Neuron (in vitro differentiated cells): ENCODE results near the gene FBH1.

Experiments used
- H2AFZ ChIP-seq: one replicate; pipeline ENCODE4 v1.6.1; 2013; ENCODE audit warnings: low read depth, mild to moderate bottlenecking, inconsistent platforms, low read length, moderate library complexity
- H3K27me3 ChIP-seq: one replicate; pipeline ENCODE4 v1.6.1; 2013; ENCODE audit warnings: low read length; ENCODE audit not compliant: insufficient read depth
- H3K36me3 ChIP-seq: one replicate; pipeline ENCODE4 v1.6.1; 2013; ENCODE audit warnings: low read length; ENCODE audit not compliant: insufficient read depth
- H3K4me1 ChIP-seq: one replicate; pipeline ENCODE4 v1.6.1; 2013; ENCODE audit warnings: low read length; ENCODE audit not compliant: insufficient read depth
- H3K4me3 ChIP-seq: 2 replicates; pipeline ENCODE4 v1.5.1; 2013; ENCODE audit warnings: mild to moderate bottlenecking, low read length, moderate library complexity
- H3K9me3 ChIP-seq: one replicate; pipeline ENCODE4 v1.6.1; 2013; ENCODE audit warnings: low read length

The FBH1 gene

GRCh38 chr10:5963071-5963470, 73.0 kb downstream of the FBH1 start:
- no peak overlapping the region for H3K4me3 ChIP-seq
- H3K4me1 ChIP-seq, result no peaks in the 10 kb centered on the region
- H3K27me3 ChIP-seq, result peaks cover 19% of the 10 kb centered on the region
- H2AFZ ChIP-seq, result no peak overlapping the region
- no peaks in the 10 kb centered on the region for H3K9me3 ChIP-seq
- no peaks in the 10 kb centered on the region for H3K36me3 ChIP-seq

- Histone ChIP-seq H3K4me1 (no peaks in the 10 kb centered on the region), H3K36me3 (no peaks in the 10 kb centered on the region), H2AFZ (no peak overlapping the region), H3K27me3 (peaks cover 19% of the 10 kb centered on the region), H3K9me3 (no peaks in the 10 kb centered on the region), H3K4me3 (no peak overlapping the region)
Observed at GRCh38 chr10:5963591-5963990, 73.5 kb downstream of the FBH1 start.

- Histone ChIP-seq H3K4me3 (no peak overlapping the region), H3K4me1 (no peaks in the 10 kb centered on the region), H3K27me3 (peaks cover 19% of the 10 kb centered on the region), H3K9me3 (no peaks in the 10 kb centered on the region), H2AFZ (no peak overlapping the region), H3K36me3 (no peaks in the 10 kb centered on the region)
Observed at GRCh38 chr10:5964736-5965135, 74.7 kb downstream of the FBH1 start.

- Histone ChIP-seq H3K9me3 (no peaks in the 10 kb centered on the region), H3K27me3 (peaks cover 19% of the 10 kb centered on the region), H3K4me1 (no peaks in the 10 kb centered on the region), H3K4me3 (no peak overlapping the region), H3K36me3 (no peaks in the 10 kb centered on the region), H2AFZ (no peak overlapping the region)
Observed at GRCh38 chr10:5965266-5965665, 75.2 kb downstream of the FBH1 start.

DNA sequence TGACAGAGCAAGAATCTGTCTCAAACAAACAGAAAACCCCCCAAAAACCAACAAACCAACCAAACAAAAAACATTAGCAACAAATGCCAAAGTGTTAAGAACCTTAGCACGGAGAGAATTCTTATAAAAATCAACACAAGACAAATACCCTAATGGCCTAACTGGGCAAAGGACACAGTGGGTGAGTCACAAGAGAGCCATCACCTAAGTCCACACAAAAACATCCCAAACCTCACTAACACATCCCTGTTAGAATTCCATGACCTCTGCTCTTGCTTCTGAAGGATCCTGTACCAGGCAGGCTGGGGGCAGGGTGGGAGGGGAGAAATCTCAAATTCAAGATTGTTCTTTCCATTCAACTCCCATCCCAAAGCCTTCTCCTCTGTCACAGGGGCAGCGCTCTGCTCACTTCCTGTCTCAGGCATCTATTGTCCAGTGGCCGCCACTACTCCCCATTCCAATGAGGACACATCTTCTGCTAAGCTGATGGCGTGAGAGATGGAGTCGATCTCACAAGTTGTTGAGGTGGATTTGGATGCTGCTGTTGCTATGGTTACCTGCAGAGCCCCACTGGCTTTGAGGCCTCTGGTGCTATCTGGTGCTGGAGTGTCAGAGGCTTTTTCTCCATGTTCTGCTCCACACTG, 78.1 kb downstream of the FBH1 start:
- H3K27me3 ChIP-seq, result peaks cover 13% of the 10 kb centered on the region
- H3K4me3 ChIP-seq, result no peak overlapping the region
- no peaks in the 10 kb centered on the region for H3K9me3 ChIP-seq

DNA sequence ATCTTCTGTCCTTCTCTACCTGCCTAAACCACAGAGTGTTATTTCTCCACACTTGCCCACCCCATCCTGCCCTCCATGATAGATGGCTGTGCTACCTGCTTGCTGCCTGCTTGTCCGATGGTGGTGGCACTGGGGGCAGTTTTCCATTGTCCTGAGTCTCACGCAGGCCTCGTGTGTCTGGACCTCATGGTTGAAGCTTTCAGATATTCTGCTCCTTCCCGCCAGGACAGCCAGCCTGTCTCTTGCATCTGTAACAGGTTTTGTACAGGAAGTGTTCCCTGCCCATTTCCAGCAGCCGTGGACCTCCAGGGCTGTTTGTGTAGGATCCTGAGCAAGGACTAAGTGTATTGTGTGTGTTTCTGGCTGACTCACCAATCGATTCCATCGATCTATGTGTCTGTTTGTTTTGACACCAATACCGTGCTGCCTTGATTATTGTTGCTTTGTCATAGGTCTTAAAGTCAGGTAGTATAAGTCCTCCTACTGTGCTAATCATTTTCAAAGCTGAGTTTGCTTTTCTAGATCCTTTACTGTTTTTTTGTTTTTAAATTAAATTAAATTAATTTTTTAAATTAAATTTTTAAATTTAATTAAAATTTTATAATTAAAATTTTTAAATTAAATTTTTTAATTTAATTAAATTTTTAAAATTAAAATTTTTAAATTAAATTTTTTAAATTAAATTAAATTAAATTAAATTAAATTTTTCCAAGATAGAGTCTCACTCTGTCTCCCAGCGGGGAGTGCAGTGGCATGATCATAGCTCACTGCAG, 78.8 kb downstream of the FBH1 start:
- Histone ChIP-seq H2AFZ (no peak overlapping the region), H3K4me1 (no peaks in the 10 kb centered on the region), H3K4me3 (no peak overlapping the region), H3K36me3 (no peaks in the 10 kb centered on the region), H3K27me3 (peaks cover 12% of the 10 kb centered on the region), H3K9me3 (no peaks in the 10 kb centered on the region)

More for the DNA sequence above, 78.1 kb downstream of the FBH1 start:
- Histone ChIP-seq H3K36me3 (no peaks in the 10 kb centered on the region), H3K4me1 (no peaks in the 10 kb centered on the region), H2AFZ (no peak overlapping the region)

DNA sequence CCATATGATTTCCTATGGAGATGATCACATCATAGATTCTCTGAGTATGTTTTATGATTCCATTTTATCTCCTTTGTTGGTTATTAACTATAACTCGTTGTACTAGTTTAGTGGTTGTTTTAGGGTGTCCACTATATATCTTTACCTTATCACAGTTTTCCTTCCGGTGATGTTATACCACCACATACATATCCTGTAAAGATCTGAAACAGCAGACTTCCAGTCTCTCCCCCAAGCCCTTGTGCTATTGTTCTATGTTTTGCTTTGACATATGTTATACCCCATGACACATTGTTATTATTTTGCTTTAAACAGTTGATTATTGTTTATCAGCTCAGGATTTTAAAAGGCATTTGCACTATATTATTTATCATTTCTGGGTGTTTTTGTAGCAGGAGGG, 80.0 kb downstream of the FBH1 start:
- H2AFZ ChIP-seq, result no peak overlapping the region
- no peak overlapping the region for H3K4me3 ChIP-seq
- no peaks in the 10 kb centered on the region for H3K9me3 ChIP-seq
- no peaks in the 10 kb centered on the region for H3K36me3 ChIP-seq
- no peaks in the 10 kb centered on the region for H3K4me1 ChIP-seq
- H3K27me3 ChIP-seq, result peaks cover 13% of the 10 kb centered on the region

DNA sequence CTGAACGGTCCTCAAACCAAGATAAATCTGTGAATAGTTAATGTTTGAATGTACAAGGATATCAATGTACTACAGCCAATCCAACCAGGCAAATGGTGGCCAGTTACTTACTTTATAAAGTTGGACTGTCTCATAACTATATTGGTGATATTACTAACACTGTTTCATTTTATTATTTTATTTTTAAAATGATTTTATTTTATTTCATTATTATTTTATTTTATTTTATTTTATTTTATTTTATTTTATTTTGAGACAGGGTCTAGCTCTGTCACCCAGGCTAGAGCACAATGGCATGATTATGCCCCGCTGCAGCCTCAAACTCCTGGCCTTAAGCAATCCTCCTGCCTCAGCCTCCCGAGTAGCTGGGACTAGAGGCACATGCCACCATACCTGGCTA, 80.5 kb downstream of the FBH1 start:
- Histone ChIP-seq H3K4me1 (no peaks in the 10 kb centered on the region), H3K4me3 (no peak overlapping the region), H3K9me3 (no peaks in the 10 kb centered on the region), H3K27me3 (peaks cover 18% of the 10 kb centered on the region), H2AFZ (no peak overlapping the region), H3K36me3 (no peaks in the 10 kb centered on the region)

- peaks cover 26% of the 10 kb centered on the region for H3K27me3 ChIP-seq
Observed at GRCh38 chr10:5971315-5971832, 81.3 kb downstream of the FBH1 start.

DNA sequence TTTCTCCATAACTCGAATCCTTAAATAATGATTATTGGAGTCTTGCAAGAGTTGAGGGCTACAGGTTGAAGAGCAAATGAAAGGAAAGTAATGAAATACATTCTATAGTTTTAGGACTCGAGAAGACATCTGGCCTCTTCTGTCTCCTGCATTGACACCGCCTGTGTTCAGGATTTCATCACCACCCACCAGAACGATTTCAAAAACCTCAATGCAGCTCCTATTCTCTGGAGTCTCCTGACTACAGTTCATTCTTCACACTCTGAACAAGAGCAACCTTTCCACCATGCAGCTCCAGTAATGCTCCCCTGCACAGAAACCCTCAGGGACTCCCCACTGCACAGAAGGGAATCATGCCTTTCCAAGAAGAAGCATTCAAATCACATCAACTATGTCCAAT, 81.8 kb downstream of the FBH1 start:
- Histone ChIP-seq H3K4me3 (no peak overlapping the region), H3K4me1 (peaks cover 5% of the 10 kb centered on the region), H3K36me3 (no peaks in the 10 kb centered on the region), H2AFZ (no peak overlapping the region), H3K9me3 (no peaks in the 10 kb centered on the region), H3K27me3 (peaks cover 31% of the 10 kb centered on the region)

More at GRCh38 chr10:5971315-5971832, 81.3 kb downstream of the FBH1 start:
- no peaks in the 10 kb centered on the region for H3K4me1 ChIP-seq
- no peak overlapping the region for H2AFZ ChIP-seq
- no peak overlapping the region for H3K4me3 ChIP-seq
- H3K9me3 ChIP-seq, result no peaks in the 10 kb centered on the region
- no peaks in the 10 kb centered on the region for H3K36me3 ChIP-seq

- Histone ChIP-seq H2AFZ (no peak overlapping the region), H3K4me3 (no peak overlapping the region), H3K4me1 (peaks cover 11% of the 10 kb centered on the region), H3K27me3 (peaks cover 38% of the 10 kb centered on the region), H3K36me3 (no peaks in the 10 kb centered on the region), H3K9me3 (no peaks in the 10 kb centered on the region)
Observed at GRCh38 chr10:5973069-5973468, 83.0 kb downstream of the FBH1 start.

- peaks cover 13% of the 10 kb centered on the region for H3K4me1 ChIP-seq
- peaks cover 54% of the 10 kb centered on the region for H3K27me3 ChIP-seq
- H3K9me3 ChIP-seq, result peaks cover 1% of the 10 kb centered on the region
- no peak overlapping the region for H3K4me3 ChIP-seq
- H2AFZ ChIP-seq, result no peak overlapping the region
- no peaks in the 10 kb centered on the region for H3K36me3 ChIP-seq
Observed at GRCh38 chr10:5975641-5976473, 85.8 kb downstream of the FBH1 start.
